HEK293T (cell line): ENCODE results near the gene TTC17.

Experiments
- ARNT ChIP-seq: fragments of 450-650 bp; IDR thresholded peaks from 2 replicates; pipeline ENCODE4 v1.6.1; 2017; ENCODE audit warnings: mild to moderate bottlenecking
- BHLHE40 ChIP-seq: fragments of 450-650 bp; IDR thresholded peaks from 2 replicates; pipeline ENCODE4 v1.6.1; 2016; ENCODE audit warnings: mild to moderate bottlenecking, moderate library complexity, borderline replicate concordance
- CTBP1 ChIP-seq: fragments of 450-650 bp; IDR thresholded peaks from 2 replicates; pipeline ENCODE4 v1.6.1; 2016; ENCODE audit warnings: borderline replicate concordance
- FOXM1 ChIP-seq: fragments of 450-650 bp; IDR thresholded peaks from 2 replicates; pipeline ENCODE4 v1.6.1; 2017; ENCODE audit warnings: mild to moderate bottlenecking, borderline replicate concordance
- HDGF ChIP-seq: fragments of 450-650 bp; IDR thresholded peaks from 2 replicates; pipeline ENCODE4 v1.6.1; 2017; ENCODE audit warnings: antibody characterized with exemption, borderline replicate concordance
- SP1 ChIP-seq: fragments of 450-650 bp; IDR thresholded peaks from 2 replicates; pipeline ENCODE4 v1.6.1; 2017
- TARDBP ChIP-seq: fragments of 450-650 bp; IDR thresholded peaks from 2 replicates; pipeline ENCODE4 v1.6.1; 2016

DNA sequence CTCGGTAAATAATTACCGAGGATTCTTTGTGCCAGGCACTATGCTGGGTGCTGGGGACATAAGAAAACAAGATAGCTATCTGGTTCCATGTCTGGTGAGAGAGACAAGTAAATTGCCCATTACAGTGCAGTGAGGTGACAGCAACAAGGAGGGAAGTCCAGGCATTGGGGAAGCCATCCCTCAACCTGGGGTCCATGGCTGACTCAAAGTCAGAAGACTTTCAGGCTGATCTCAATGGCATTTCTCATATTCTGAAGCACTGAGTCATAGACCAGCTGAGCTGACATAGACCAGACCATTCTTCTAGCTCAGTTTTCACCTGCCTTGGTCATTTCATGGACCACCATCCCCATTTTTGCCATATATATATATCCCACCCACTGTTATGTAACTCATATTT is 158.8 kb downstream of the TTC17 start:
- no peak for TF ChIP-seq FOXM1
- no peak for TF ChIP-seq CTBP1
- TF ChIP-seq BHLHE40 = no peak
- no peak for TF ChIP-seq SP1
- no peak for TF ChIP-seq TARDBP
- TF ChIP-seq ARNT = no peak
- TF ChIP-seq HDGF = no peak
